ENCODE data around the gene DPH6.

- TF ChIP-seq POLR2A (IDR thresholded peaks at IDR 0.05) (no peak), CTCF (IDR thresholded peaks at IDR 0.05) (no peak)
Measured at GRCh38 chr15:35565901-35566300, 19.9 kb upstream of the DPH6 start.

Data from Peyer's patch (tissue), 4 donors.